Measurements from ENCODE around the gene CCDC83.
"Not testable (repeated sequence)": the region's sequence is repeated elsewhere in the genome, so short reads cannot be mapped to it uniquely, and the experiment has no call there.

Gene CCDC83

DNA sequence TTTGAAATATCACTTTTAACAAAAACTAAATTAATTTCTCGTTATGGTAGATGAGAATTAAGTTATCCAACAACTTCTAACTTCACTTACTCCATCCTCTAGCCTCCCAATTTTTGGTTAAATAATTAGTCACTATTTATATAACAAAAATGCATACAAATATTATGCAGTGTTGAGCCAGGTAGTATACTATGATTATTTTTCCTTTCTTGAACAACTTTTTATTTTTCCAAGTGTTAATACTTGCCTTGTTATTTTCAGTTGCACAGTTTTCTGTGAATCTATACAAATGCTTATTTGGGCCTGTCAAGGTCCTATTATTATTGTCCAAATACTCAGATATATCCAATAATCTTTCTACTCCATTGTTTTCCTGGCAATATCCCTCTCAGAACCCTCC lies 19.9 kb upstream of the CCDC83 start:
- in situ Hi-C loops (cut with MboI; ENCODE audit: low sequenced_read_pairs), result no loop called here

DNA sequence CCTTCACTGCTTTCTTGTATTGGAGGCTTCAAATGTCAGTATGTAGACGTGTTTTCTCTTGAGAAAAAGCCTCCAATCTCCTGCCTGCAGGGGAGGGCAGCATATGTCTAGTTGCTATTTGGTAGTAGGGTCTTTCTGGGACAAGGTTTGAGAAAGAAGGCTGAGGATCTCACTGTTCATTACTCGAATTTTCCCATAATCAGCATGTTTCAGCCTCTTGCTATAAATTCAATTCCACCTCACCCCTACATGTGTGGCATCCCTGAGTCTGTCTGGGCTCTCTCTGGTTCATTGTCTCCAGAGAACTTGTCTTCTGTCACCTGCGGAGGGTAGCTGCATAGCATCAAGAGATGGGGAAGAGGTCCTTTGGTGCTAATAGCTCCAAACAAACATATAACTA lies 19.5 kb upstream of the CCDC83 start:
- in situ Hi-C loops (cut with MboI; ENCODE audit: low sequenced_read_pairs), result no loop called here

DNA sequence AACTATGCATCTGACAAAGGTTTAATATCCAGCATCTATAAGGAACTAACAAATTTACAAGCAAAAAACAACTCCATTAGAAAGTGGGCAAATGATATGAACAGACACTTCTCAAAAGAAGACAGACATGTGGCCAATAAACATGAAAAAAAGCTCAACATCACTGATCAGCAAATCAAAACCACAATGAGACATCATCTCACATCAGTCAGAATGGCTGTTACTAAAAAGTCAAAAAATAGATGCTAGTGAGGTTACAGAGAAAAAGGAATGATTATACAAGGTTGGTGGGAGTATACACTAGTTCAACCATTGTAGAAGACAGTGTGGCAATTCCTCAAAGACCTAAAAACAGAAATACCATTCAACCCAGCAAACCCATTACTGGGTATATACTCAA lies 14.3 kb upstream of the CCDC83 start:
- in situ Hi-C loops (cut with MboI; ENCODE audit: low sequenced_read_pairs), result not testable (repeated sequence)

DNA sequence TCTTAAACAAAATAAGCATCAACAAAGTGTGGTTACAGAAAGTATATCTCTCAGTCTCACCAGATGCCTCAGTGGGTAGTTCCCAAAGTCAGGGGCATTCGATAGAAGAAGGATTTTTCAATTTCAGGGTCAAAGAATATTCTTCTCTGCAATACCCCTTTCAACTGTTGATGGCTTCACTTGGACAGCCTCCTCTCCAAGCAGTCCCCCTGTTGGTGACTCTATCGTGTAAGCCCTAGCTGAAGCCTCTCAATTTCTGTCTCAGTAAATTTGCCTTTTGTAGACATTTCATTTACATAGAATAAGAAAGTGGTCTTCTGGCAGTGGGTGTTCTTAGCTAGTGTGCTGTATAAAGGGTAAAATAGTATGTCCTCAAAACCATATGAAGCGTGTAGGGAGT lies 11.3 kb upstream of the CCDC83 start:
- in situ Hi-C loops (cut with MboI; ENCODE audit: low sequenced_read_pairs), result no loop called here

DNA sequence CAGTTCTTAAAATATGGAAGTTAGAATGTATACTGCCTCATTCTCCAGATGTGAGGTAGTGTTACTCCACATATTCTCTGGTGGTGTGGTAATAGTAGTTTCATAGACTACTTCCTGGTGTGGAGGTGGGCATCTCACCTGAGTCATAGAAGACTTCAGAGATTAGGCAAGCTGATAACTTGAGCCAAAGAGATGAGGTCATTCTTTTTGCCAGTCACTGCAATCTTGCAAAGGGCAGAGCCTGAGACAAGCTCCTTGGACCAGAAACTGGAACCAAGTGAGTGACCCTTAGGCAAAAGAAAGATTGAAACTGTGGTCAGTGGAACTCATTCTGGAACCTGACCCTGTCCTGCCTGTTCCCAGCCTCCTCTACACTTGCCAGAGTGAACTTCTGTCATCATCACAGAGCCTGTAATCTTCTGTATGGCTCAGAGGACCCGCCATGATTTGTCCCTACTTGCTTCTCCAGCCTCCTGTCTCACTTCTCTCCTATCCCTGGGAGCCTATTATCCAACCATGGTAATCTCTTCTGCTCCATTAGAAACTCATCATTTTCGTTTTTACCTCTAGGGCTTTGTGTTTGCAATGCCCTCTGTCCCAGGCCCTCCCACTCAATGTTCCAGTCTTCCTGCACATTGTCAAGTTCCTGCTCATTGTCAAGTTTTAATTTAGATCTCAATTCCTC lies 10.6 kb upstream of the CCDC83 start:
- in situ Hi-C loops (cut with MboI; ENCODE audit: low sequenced_read_pairs), result no loop called here

DNA sequence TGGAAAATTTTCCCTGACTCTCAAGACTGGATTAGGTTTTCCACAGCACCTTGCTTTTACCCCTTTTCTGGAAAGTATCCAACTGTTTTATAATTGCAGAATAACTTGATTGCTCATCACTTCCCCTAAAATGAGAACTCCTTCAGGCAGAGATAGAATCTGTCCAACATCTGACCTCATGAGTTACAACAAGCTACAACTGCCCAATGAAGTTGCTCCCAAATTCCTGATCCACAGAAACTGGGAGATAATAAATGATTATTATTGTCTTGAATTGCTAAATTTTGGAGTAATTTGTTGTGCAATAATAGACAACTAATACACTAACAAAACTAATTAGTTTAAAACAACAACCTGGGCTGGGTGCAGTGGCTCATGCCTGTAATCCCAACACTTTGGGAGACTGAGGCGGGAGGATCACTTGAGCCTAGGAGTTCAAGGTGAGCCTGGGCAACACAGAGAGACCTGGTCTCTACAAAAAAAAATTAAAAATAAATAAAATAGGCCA lies 10.0 kb upstream of the CCDC83 start:
- in situ Hi-C loops (cut with MboI; ENCODE audit: low sequenced_read_pairs), result no loop called here

DNA sequence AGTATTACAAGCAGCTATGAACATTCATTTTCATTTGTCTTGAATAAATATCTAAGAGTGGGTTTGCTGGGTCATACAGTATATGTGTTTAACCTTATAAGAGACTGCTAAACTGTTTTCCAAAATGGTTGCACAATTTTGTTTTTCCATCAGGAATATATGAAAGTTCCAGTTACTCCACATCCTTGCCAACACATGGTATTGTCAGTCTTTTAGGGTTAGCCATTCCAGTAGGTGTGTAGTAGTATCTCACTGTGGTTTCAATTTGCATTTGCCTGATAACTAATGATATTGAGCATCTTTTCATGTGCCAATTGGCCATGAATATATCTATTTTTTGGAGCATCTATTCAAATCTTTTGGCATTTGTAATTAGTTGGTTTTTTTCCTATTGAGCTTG lies 7.7 kb upstream of the CCDC83 start:
- in situ Hi-C loops (cut with MboI; ENCODE audit: low sequenced_read_pairs), result no loop called here

DNA sequence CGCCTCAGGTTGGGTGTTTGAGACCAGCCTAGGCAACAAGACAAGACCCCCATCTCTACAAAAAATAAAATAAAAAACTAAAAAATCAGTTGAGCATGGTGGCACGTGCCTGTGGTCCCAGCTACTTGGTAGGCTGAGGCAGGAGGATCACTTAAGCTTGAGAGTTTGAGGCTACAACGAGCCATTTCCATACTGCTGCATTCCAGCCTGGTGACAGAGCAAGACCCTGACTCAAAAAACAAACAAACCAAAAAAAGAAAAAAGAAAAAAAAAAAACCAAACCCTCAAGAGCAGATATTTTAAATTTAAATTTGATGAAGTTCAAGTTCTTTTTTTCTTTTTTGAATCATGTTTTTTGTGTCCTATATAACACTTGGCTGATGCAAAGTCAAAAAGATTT lies 7.2 kb upstream of the CCDC83 start:
- in situ Hi-C loops (cut with MboI; ENCODE audit: low sequenced_read_pairs), result no loop called here

DNA sequence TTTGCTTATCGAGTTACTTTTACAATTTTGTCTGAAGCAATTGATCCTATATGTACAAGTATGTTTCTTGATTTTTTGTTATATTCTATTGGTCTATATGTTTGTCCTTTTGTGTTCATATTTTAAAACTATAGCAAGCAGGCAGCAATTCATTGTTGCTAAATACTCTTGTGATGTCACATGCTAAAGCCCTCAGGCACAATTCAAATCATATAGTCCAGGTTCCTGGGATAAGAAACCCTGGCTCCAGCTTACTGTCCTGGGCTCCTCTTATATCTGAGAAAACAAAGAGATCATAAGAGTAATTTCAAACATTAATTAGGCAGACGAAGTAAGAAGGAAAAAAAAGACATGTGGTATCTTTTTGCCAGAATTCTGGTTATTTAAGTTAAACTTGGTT lies 6.6 kb upstream of the CCDC83 start:
- in situ Hi-C loops (cut with MboI; ENCODE audit: low sequenced_read_pairs), result no loop called here

DNA sequence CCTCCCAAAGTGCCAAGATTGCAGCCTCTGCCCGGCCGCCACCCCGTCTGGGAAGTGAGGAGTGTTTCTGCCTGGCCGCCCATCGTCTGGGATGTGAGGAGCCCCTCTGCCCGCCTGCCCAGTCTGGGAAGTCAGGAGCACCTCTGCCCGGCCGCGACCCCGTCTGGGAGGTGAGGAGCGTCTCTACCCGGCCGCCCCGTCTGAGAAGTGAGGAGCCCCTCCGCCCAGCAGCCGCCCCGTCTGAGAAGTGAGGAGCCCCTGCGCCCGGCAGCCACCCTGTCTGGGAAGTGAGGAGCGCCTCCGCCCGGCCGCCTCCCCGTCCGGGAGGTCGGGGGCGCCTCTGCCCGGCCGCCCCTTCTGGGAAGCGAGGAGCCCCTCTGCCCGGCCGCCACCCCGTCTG lies 2.4 kb upstream of the CCDC83 start:
- in situ Hi-C loops (cut with MboI; ENCODE audit: low sequenced_read_pairs), result loop anchor here (25.0 kb wide), 1 partner anchor 435 kb away; no protein-coding TSS in a partner anchor

DNA sequence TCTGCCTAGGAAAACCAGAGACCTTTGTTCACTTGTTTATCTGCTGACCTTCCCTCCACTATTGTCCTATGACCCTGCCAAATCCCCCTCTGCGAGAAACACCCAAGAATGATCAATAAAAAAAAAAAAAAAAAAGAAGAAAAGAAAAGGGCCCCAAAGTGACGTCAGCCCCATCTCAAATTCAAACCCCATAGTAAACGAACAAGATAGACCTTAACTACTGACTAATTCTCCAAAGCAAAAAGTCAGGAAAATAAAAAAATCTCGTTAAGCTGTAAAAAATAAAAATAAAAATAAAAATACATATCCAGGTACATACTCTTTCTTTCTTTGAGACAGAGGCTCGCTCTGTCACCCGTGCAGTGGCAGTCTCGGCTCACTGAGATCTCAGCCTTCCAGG lies 1.6 kb upstream of the CCDC83 start:
- in situ Hi-C loops (cut with MboI; ENCODE audit: low sequenced_read_pairs), result loop anchor here (25.0 kb wide), 1 partner anchor 434 kb away; no protein-coding TSS in a partner anchor

DNA sequence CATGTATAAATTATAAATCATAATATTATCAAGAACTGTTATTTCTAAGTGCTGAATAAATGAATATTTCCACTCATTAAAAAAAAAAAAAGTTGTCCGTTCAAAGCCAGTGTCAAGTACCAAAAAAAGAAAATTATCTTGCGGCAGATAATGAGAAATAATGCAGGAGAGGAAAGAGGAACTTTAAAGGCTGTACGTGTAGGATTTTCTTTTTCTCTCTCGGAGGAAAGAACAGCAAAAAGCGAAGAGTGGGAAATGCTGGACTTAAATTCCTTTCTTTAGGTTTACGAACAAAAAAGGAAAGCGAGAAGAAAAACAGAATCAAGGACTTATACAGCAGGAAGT lies 999 bp upstream of the CCDC83 start:
- in situ Hi-C loops (cut with MboI; ENCODE audit: low sequenced_read_pairs), result loop anchor here (25.0 kb wide), 1 partner anchor 433 kb away; no protein-coding TSS in a partner anchor

DNA sequence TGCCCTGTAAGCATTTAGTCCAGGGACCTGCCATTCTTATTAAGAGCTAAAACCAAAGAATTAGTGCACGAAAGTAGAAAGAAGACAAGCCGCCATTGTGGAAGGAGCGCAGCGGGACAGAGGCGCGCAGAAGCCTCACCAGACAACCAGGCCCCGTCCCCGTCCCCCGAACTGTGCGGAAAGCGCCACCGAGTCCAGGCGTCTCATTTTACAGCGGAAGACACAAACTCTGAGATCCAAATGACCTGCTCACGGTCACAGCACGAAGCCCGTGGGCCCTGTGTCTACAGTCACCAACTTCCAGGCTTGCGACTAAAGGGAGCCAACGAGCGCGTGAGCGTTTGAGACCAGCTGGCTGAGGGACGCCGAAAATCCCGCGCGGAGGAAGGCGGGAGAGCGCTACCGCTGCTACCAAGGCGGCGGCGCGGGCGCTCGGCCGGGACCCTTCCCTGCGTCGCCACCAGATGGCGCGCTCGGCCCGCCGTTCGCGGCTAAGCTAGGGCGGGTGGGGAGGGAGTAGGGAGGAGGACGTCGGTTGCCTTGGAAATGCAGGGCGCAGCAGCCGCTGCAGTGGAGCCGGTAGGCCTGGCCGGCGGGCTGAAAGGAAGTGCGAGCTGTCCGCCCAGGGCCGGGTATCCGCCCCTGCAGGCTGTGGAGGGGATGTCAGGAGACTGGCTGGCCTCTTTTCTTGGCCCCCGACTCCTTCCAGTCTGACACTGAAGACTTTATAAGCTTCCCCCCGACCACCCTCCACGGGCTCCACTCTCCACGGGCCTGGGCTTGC lies 434 bp upstream of the CCDC83 start:
- in situ Hi-C loops (cut with MboI; ENCODE audit: low sequenced_read_pairs), result loop anchor here (25.0 kb wide), 1 partner anchor 433 kb away; no protein-coding TSS in a partner anchor

DNA sequence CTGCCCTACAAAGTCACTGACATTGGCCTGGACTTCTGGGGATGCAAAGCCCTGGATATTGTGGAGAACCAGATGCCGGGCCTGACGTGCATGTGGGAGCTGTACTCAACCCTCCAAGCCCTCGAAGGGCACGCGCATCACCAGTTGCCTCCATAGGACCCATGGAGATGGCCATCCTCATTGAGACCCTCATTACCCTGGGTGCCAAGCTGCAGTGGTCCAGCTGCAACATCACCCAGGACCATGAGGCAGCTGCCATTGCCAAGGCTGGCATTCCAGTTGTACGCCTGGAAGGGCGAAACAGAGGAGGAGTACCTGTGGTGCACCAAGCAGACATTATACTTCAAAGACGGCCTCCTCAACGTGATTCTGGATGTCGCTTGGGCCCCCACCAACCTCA lies 1.9 kb downstream of the CCDC83 start:
- in situ Hi-C loops (cut with MboI; ENCODE audit: low sequenced_read_pairs), result loop anchor here (25.0 kb wide), 1 partner anchor 430 kb away; no protein-coding TSS in a partner anchor

DNA sequence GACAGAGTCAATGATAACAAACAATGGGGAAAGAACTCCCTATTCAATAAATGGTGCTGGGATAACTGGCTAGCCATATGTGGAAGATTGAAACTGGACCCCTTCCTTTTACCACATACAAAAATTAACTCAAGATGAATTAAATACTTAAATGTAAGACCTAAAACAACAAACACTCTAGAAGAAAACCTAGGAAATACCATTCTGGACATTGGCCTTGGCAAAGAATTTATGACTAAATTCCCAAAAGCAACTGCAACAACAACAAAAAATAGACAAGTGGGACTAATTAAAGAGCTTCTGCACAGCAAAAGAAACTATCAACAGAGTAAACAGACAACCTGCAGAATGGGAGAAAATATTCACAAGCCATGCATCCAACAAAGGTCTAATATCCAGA lies 4.4 kb downstream of the CCDC83 start:
- in situ Hi-C loops (cut with MboI; ENCODE audit: low sequenced_read_pairs), result loop anchor here (25.0 kb wide), 1 partner anchor 428 kb away; no protein-coding TSS in a partner anchor

DNA sequence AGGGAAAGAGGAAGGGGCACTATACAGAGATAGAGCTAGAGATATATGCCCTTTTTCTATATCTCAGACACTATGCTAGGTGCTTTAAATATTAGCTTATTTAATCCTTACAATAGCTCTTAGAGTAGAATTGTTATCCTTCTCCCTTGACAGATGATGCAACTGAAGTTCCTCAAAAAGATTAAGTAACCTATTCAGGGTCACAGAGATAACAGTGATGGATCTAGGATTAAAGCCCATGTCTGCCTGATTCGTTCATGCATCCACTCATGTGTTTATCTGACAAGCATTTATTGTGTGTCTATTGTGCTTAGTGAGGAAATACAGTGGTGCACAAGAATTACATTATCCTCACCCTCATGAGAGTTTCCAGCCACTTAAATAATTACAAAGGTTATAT lies 8.7 kb downstream of the CCDC83 start:
- in situ Hi-C loops (cut with MboI; ENCODE audit: low sequenced_read_pairs), result loop anchor here (25.0 kb wide), 1 partner anchor 423 kb away; no protein-coding TSS in a partner anchor

DNA sequence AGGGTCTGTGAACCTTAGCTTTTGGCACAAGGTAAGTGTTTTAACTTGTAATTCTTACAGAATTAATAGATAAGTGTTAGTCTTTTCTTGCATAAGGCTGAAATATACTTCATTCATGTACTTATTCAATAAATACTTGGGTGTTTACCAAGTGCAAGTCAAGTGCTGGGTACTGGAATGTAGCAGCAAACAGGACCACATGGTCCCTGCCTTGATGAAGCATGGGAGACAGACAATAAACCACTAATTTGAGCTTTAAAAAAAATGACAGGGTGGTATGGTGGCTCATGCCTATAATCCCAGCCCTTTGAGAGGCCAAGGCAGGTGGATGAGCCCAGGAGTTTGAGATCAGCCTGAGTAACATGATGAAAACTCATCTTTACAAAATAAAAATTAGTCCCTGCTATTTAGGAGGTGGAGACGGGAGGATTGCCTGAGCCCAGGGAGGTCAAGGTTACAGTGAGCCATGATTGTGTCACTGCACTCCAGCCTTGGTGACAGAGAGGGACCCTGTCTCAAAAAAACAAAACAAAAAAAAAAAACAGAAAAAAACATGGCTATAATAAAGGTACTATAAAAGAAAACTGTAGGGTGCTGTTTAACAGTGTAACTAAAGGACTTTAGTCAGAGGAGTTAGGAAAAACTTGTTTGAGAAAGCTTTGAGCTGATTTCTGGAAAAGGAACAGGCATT lies 11.1 kb downstream of the CCDC83 start:
- in situ Hi-C loops (cut with MboI; ENCODE audit: low sequenced_read_pairs), result loop anchor here (25.0 kb wide), 1 partner anchor 421 kb away; no protein-coding TSS in a partner anchor

DNA sequence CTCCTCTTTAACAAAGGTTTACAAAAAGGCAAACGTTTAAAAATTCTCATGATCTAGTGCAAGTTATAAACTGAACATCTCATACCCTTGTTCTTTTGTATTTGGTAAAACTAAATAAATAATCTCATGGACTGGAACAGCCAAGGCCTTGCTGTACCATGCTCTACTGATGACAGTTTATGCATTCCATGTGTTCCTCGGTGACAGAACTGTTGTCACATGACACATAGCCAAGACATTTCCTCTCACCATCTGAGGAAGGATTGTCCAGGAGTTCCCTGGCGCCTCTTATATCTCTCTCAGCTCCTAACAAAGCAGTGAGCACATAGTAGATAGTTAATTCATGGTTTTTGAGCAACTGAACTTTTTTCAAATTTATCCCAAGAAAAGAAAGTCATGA lies 12.6 kb downstream of the CCDC83 start:
- in situ Hi-C loops (cut with MboI; ENCODE audit: low sequenced_read_pairs), result loop anchor here (25.0 kb wide), 1 partner anchor 420 kb away; no protein-coding TSS in a partner anchor

DNA sequence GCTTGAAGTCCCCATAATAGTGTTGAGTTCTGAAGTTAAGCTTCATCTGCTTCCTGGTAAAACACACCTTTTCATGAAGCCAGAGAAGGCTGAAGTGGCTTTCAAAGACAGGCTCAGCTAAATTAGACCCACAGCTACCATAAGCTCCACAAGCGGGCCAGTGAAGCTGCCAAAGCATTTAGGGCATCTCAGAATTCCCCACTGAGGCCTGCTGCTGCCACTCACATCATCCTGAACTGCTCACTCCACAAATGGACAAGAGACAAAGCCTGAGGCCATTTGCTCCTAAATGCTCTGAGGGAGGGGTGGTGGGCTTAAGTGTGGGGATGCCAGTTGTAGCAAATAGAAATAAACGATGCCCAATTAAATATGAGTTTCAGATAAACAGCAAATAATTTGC lies 14.6 kb downstream of the CCDC83 start:
- in situ Hi-C loops (cut with MboI; ENCODE audit: low sequenced_read_pairs), result loop anchor here (25.0 kb wide), 1 partner anchor 418 kb away; no protein-coding TSS in a partner anchor

DNA sequence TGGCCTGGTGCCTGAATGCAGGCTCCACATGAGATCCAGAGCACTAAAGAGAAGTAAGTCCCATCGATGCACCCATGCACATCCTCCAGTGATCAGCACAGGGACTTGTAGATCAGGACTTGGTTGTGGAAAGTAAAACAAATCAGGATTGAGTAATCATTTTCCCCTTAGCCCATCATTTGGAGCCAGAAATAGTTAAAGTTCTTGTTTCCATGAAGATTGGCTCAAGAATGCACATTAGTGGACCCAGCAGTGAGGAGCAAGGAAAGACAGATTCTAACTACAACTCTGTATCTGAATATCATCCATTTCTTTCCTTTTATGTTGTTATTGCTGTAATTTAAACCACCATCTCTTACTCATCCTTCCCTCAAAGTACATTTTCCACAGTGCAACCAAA lies 19.1 kb downstream of the CCDC83 start:
- in situ Hi-C loops (cut with MboI; ENCODE audit: low sequenced_read_pairs), result loop anchor here (25.0 kb wide), 1 partner anchor 413 kb away; no protein-coding TSS in a partner anchor

DNA sequence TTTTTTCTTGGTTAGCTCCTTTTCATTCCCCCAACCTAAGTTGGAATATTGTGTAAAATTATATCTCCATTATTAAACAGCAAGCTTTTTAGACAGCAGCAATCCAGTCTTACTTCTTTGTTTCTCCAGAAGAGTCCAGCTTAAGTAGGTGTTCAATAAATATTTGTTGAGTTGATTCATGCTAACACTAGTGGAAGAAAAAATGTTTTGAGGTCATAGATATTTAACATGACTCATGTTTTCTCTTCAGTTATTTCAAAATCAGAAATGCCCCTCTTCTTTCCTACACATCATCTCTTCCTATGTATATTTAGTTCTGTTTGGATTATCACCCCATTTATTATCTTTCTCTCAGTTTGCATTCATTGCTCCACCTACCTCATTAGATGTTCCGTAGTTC lies 20.3 kb downstream of the CCDC83 start:
- in situ Hi-C loops (cut with MboI; ENCODE audit: low sequenced_read_pairs), result no loop called here

All from HL-60/S4 treated with retinoic acid at 250 ng/mL for 4 days and 3 days (cell line).